ENCODE results near the gene GPATCH2. TPM values are rescaled to one million over a fixed set of nuclear protein-coding genes. Genes with fewer than 3 reads are reported as not detected.
A peak's percentile ranks its signal among the peaks of the same experiment; 100 is the strongest.

GPATCH2 gene
- total and polyA plus RNA-seq, 10 of the 15 experiments (the other 5 are each of a cell fraction or from before 2014, with no cell fraction given): 3.2 to 12.2 (median 5.4) TPM

- ChIA-PET RAD21 (ENCODE audit: unreplicated experiment) (no interaction called here), CTCF (no interaction called here), SMC1A (ENCODE audit: uncharacterized antibody, unreplicated experiment) (interaction anchor here (1.0 to 1.7 kb wide), 2 partner anchors 23 to 133 kb away, joined by 4 to 5 read pairs; no protein-coding TSS in a partner anchor), POLR2A (interaction anchor here (0.6 kb wide), 1 partner anchor 900 kb away, joined by 5 read pairs; no protein-coding TSS in a partner anchor)
- no peak overlapping the region for H3K27ac ChIP-seq (ENCODE audit: control insufficient read depth, insufficient read depth)
- in situ Hi-C loops (cut with MboI) (no loop called here), intact Hi-C loops (cut with micrococcal nuclease; ENCODE audit: unreplicated experiment) (loop anchor here (2.0 kb wide), 1 partner anchor 126 kb away; no protein-coding TSS in a partner anchor)
- no peaks in the 10 kb centered on the region for H3K27me3 ChIP-seq (replicated peaks in 1 of 2; ENCODE audit: control insufficient read depth in 2 of 2, insufficient read depth in 2 of 2, low read length in 1 of 2)
- no peak overlapping the region for H3K4me3 ChIP-seq
- FAIRE-seq (peak; percentile 27), DNase-seq (ENCODE audit: low read depth, low spot score) (peak; percentile 23), ATAC-seq (peak; percentile 96)
- H3K79me2 ChIP-seq (ENCODE audit: control insufficient read depth, insufficient read depth, low read length): no peaks in the 10 kb centered on the region
- H3K4me1 ChIP-seq (ENCODE audit: control insufficient read depth, insufficient read depth, low read length): peaks cover 9% of the 10 kb centered on the region
- no peak overlapping the region; the same call in 1 of the 2 replicates for H3K4me2 ChIP-seq (ENCODE audit: control insufficient read depth, insufficient read depth)
- no peak overlapping the region for H2AFZ ChIP-seq (ENCODE audit: control insufficient read depth, low read depth, low read length)
- BruUV-seq (replicated peaks): no TSS peak
- H3K9me3 ChIP-seq (replicated peaks; ENCODE audit: control insufficient read depth, insufficient read depth, low read length): no peaks in the 10 kb centered on the region
- no peak overlapping the region for H3K9ac ChIP-seq (ENCODE audit: control insufficient read depth, insufficient read depth, low read length)
- no peaks in the 10 kb centered on the region for H4K20me1 ChIP-seq (ENCODE audit: control insufficient read depth, insufficient read depth)
- no peaks in the 10 kb centered on the region for H3K36me3 ChIP-seq (ENCODE audit: control insufficient read depth in 2 of 2, insufficient read depth in 2 of 2, low read length in 1 of 2)
- peak; percentile 13; the same call in 1 of the 2 replicates for TF ChIP-seq EED (IDR thresholded peaks at IDR 0.05; ENCODE audit: low read depth)
- TF ChIP-seq IKZF1 (conservative IDR thresholded peaks at IDR 0.05): no peak
- TF ChIP-seq SMAD5 (IDR thresholded peaks at IDR 0.05; ENCODE audit: low read depth): no peak
- no peak for TF ChIP-seq ZNF592 (IDR thresholded peaks at IDR 0.05)
- TF ChIP-seq BRCA1 (IDR thresholded peaks at IDR 0.05; ENCODE audit: low read depth, low read length): no peak
- TF ChIP-seq BHLHE40 (IDR thresholded peaks at IDR 0.05; ENCODE audit: borderline replicate concordance in 1 of 2, low read depth in 2 of 2, low read length in 1 of 2): no peak
- no peak for TF ChIP-seq HCFC1 (IDR thresholded peaks at IDR 0.05; ENCODE audit: low read length)
- no peak for TF ChIP-seq RAD21 (IDR thresholded peaks at IDR 0.05; ENCODE audit: insufficient read depth, low read depth, low read length)
- no peak for TF ChIP-seq CHD2 (IDR thresholded peaks at IDR 0.05; ENCODE audit: borderline replicate concordance, low read depth, low read length)
- no peak for TF ChIP-seq E2F8 (IDR thresholded peaks at IDR 0.05; ENCODE audit: low read depth, partially characterized antibody)
- TF ChIP-seq ZBED1 (IDR thresholded peaks at IDR 0.05; ENCODE audit: borderline replicate concordance): 0 out of 2 replicates have a peak, but pooled peaks have one; percentile 35
- no peak for TF ChIP-seq MTA3 (IDR thresholded peaks at IDR 0.05; ENCODE audit: borderline replicate concordance, low read length)
- no peak for TF ChIP-seq NKRF (conservative IDR thresholded peaks at IDR 0.05)
- TF ChIP-seq CTCF (IDR thresholded peaks at IDR 0.05 in 2 of 3, conservative IDR thresholded peaks at IDR 0.05 in 1 of 3; ENCODE audit: control insufficient read depth in 2 of 3, extremely low read depth in 1 of 3, insufficient read depth in 1 of 3, low read depth in 3 of 3, low read length in 3 of 3): no peak
These were observed 135.6 kb downstream of the GPATCH2 start for GRCh38 chr1:217495249-217495648.

Measured in GM12878 (cell line).